IMR-90 (cell line): ENCODE results near the gene UGT1A7. TPM values are rescaled to one million over a fixed set of nuclear protein-coding genes. Genes with fewer than 3 reads are reported as not detected.
"Not testable (repeated sequence)": the region's sequence is repeated elsewhere in the genome, so short reads cannot be mapped to it uniquely, and the experiment has no call there.

ENCODE experiments used
- ATAC-seq: fragments of 200-7000 bp; cut with Tn5 transposase; 2 replicates; pipeline ENCODE4 v1.9.1; 2020; ENCODE audit warnings: low read depth, mild to moderate bottlenecking, moderate library complexity
- BruUV-seq: library from RNA; stranded (reverse); fragments of 400-500 nt; replicated peaks from 2 replicates; lab custom pipeline; 2021; lab: Mats Ljungman, UMichigan
- CTCF ChIA-PET: fragments of 300-600 bp; formaldehyde crosslinking; extraction: SDS; loops from one replicate; lab custom pipeline; 2021; ENCODE audit warnings: antibody characterized with exemption; lab: Yijun Ruan, JAX
- POLR2A ChIA-PET: fragments of 300-600 bp; sonication (Branson Sonifier 250); formaldehyde crosslinking; loops from one replicate; lab custom pipeline; 2022; ENCODE audit warnings: antibody characterized with exemption; ENCODE audit not compliant: unreplicated experiment; lab: Charles Lee
- DNase-seq: peaks from one replicate; pipeline ENCODE4 v3.0.0; 2013
- H2AFZ ChIP-seq: replicated peaks from 2 replicates; pipeline ENCODE3; 2013; ENCODE audit warnings: low read length, mild to moderate bottlenecking; ENCODE audit not compliant: poor library complexity
- H2AK5ac ChIP-seq: 2 replicates; pipeline ENCODE4 v1.6.1; 2013; ENCODE audit warnings: low read depth, low read length, inconsistent platforms
- H2AK9ac ChIP-seq: replicated peaks from 2 replicates; pipeline ENCODE3; 2013; ENCODE audit warnings: mild to moderate bottlenecking, low read depth, low read length, moderate library complexity; ENCODE audit not compliant: poor library complexity
- H2BK120ac ChIP-seq: 2 replicates; pipeline ENCODE4 v1.6.1; 2013; ENCODE audit warnings: low read depth, low read length, inconsistent platforms
- H2BK15ac ChIP-seq: 3 replicates; pipeline ENCODE4 v1.6.1; 2013; ENCODE audit warnings: low read depth, low read length, inconsistent platforms
- H2BK20ac ChIP-seq: 2 replicates; pipeline ENCODE4 v1.6.1; 2013; ENCODE audit warnings: low read depth, mild to moderate bottlenecking, inconsistent platforms, low read length, moderate library complexity
- H2BK5ac ChIP-seq: 2 replicates; pipeline ENCODE4 v1.6.1; 2013; ENCODE audit warnings: mild to moderate bottlenecking, low read depth, low read length, inconsistent platforms; ENCODE audit not compliant: poor library complexity, severe bottlenecking
- H3K14ac ChIP-seq: replicated peaks from 2 replicates; pipeline ENCODE4 v1.6.1; 2013; ENCODE audit warnings: low read depth, low read length, inconsistent platforms
- H3K18ac ChIP-seq: 2 replicates; pipeline ENCODE4 v1.6.1; 2013; ENCODE audit warnings: low read depth, low read length, control low read depth
- H3K23ac ChIP-seq: 2 replicates; pipeline ENCODE4 v1.6.1; 2013; ENCODE audit warnings: low read depth, low read length, inconsistent platforms
- H3K27ac ChIP-seq: 2 replicates; pipeline ENCODE4 v1.5.1; 2013; ENCODE audit warnings: mild to moderate bottlenecking, control low read depth, low read length; ENCODE audit not compliant: insufficient read depth
- H3K27me3 ChIP-seq: 2 replicates; pipeline ENCODE4 v1.6.1; 2013; ENCODE audit warnings: low read length; ENCODE audit not compliant: control insufficient read depth, insufficient read depth
- H3K36me3 ChIP-seq: 2 replicates; pipeline ENCODE4 v1.6.1; 2013; ENCODE audit warnings: low read length, mixed read lengths; ENCODE audit not compliant: control insufficient read depth, insufficient read depth
- H3K4ac ChIP-seq: 2 replicates; pipeline ENCODE4 v1.6.1; 2013; ENCODE audit warnings: low read depth, low read length, inconsistent platforms
- H3K4me1 ChIP-seq: 2 replicates; pipeline ENCODE4 v1.6.1; 2013; ENCODE audit warnings: low read length, mixed read lengths; ENCODE audit not compliant: control insufficient read depth, insufficient read depth
- H3K4me2 ChIP-seq: 2 replicates; pipeline ENCODE4 v1.6.1; 2013; ENCODE audit warnings: low read depth, mild to moderate bottlenecking, control low read depth, low read length, moderate library complexity
- H3K4me3 ChIP-seq: 2 replicates; pipeline ENCODE4 v1.5.1; 2013; ENCODE audit warnings: low read depth, mild to moderate bottlenecking, control low read depth, low read length, moderate library complexity; ENCODE audit not compliant: insufficient read depth
- H3K56ac ChIP-seq: 2 replicates; pipeline ENCODE4 v1.6.1; 2013; ENCODE audit warnings: low read length, inconsistent platforms; ENCODE audit not compliant: insufficient read depth; ENCODE audit errors: extremely low read depth
- H3K79me1 ChIP-seq, 2 experiments: 2 replicates each; pipeline ENCODE4 v1.6.1; 2013; ENCODE audit warnings: low read length in 2 of 2, inconsistent platforms in 1 of 2, low read depth in 1 of 2
- H3K9ac ChIP-seq: 2 replicates; pipeline ENCODE4 v1.6.1; 2013; ENCODE audit warnings: low read depth, low read length, control low read depth
- H3K9me1 ChIP-seq: 2 replicates; pipeline ENCODE4 v1.6.1; 2013; ENCODE audit warnings: low read length, inconsistent platforms; ENCODE audit not compliant: insufficient read depth
- H3K9me3 ChIP-seq: 2 replicates; pipeline ENCODE4 v1.6.1; 2013; ENCODE audit warnings: low read length; ENCODE audit not compliant: control insufficient read depth, insufficient read depth
- H4K20me1 ChIP-seq: 2 replicates; pipeline ENCODE4 v1.6.1; 2013; ENCODE audit warnings: low read length, inconsistent platforms; ENCODE audit not compliant: insufficient read depth
- H4K5ac ChIP-seq: 2 replicates; pipeline ENCODE4 v1.6.1; 2013; ENCODE audit warnings: mild to moderate bottlenecking, low read depth, low read length, control low read depth
- H4K8ac ChIP-seq, 2 experiments: 2 replicates each; pipeline ENCODE4 v1.6.1; 2013; ENCODE audit warnings: low read depth in 2 of 2, low read length in 2 of 2, control low read depth in 1 of 2, inconsistent platforms in 1 of 2
- H4K91ac ChIP-seq: 2 replicates; pipeline ENCODE4 v1.6.1; 2013; ENCODE audit warnings: low read depth, low read length, inconsistent platforms; ENCODE audit not compliant: insufficient read depth
- RFX5 ChIP-seq: IDR thresholded peaks from 2 replicates; pipeline ENCODE4 v1.8.0; 2012; ENCODE audit warnings: low read depth, mild to moderate bottlenecking, low read length, moderate library complexity
- WGBS, 2 experiments: methylation state at CpG; one replicate each; pipeline versions ENCODE4 v1.1.5 to v1.1.7; 2013; ENCODE audit warnings: missing lambda C conversion rate in 2 of 2; ENCODE audit not compliant: insufficient read length in 1 of 2; ENCODE audit errors: extremely low coverage in 2 of 2; 5-methylcytosine and 5-hydroxymethylcytosine counted together
- dilution Hi-C: fragments of 300-500 bp; cut with HindIII; formaldehyde crosslinking; loops from one replicate; pipeline ENCODE4 v1.14.3; 2018; ENCODE audit warnings: low sequenced_read_pairs; ENCODE audit not compliant: unreplicated experiment
- in situ Hi-C: fragments of 300-500 bp; cut with MboI; formaldehyde crosslinking; loops from 3 replicates; pipeline ENCODE4 v1.14.3; 2019; ENCODE audit warnings: low sequenced_read_pairs, inconsistent platforms, mixed read lengths
- intact Hi-C: fragments of 100-400 bp; cut with micrococcal nuclease; formaldehyde crosslinking; loops from 2 replicates; pipeline ENCODE4 v1.10.0; 2022
- polyA plus RNA-seq, 3 experiments: library from polyadenylated mRNA; depleted of rRNA; stranded (reverse); fragments of >200 nt; gene quantifications; 2 replicates each; pipeline ENCODE4 v1.2.3, GENCODE V29; 2012; ENCODE audit warnings: low replicate concordance in 1 of 3
- total RNA-seq: library from RNA; depleted of rRNA; stranded (reverse); fragments of >200 nt; gene quantifications from 2 replicates; pipeline ENCODE4 v1.2.3, GENCODE V29; 2012

UGT1A7 gene
- total and polyA plus RNA-seq, 2 of the 4 experiments (the other 2 are of a cell fraction) = not detected

DNA sequence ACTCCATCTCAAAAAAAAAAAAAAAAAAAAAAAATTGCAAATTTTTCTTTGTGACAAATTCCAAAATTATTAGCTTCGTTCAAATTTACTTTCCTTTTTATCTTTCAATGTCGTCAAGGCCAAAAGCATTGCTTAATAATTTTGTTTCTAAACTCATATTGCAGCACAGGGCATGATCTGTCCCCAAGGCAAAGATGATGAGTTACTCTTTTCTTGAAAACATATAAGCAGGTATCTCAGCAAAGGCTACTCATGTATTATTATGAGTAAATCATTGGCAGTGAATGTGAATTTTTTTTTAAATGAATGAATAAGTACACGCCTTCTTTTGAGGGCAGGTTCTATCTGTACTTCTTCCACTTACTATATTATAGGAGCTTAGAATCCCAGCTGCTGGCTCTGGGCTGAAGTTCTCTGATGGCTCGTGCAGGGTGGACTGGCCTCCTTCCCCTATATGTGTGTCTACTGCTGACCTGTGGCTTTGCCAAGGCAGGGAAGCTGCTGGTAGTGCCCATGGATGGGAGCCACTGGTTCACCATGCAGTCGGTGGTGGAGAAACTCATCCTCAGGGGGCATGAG is at the start of gene UGT1A7 (continued):
- TF ChIP-seq RFX5 = no peak

DNA sequence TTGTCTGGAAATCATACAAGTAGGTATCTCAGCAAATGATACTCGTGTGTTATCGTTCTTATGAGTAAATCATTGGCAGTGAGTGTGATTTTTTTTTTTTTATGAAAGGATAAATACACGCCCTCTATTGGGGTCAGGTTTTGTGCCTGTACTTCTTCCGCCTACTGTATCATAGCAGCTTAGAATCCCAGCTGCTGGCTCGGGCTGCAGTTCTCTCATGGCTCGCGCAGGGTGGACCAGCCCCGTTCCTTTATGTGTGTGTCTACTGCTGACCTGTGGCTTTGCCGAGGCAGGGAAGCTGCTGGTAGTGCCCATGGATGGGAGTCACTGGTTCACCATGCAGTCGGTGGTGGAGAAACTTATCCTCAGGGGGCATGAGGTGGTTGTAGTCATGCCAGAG is 45.4 kb upstream of the UGT1A7 start, which contains the start of gene UGT1A10:
Gene UGT1A10, plus strand, starts transcription at position 143 of the 400 bp plus-strand sequence. Its CDS starts 75 bp downstream, at position 218.
- H3K79me1 ChIP-seq, H2AFZ ChIP-seq, H3K4me2 ChIP-seq, H3K9me3 ChIP-seq, dilution Hi-C loops, ATAC-seq, H3K4me3 ChIP-seq, H4K20me1 ChIP-seq, H4K91ac ChIP-seq, H2BK120ac ChIP-seq, H3K27me3 ChIP-seq, H3K4ac ChIP-seq, H3K4me1 ChIP-seq, CTCF ChIA-PET, H3K9me1 ChIP-seq, H3K36me3 ChIP-seq, H3K23ac ChIP-seq, H2AK9ac ChIP-seq, in situ Hi-C loops, BruUV-seq, H3K9ac ChIP-seq, H2BK15ac ChIP-seq, H2AK5ac ChIP-seq, H4K8ac ChIP-seq, intact Hi-C loops, H2BK5ac ChIP-seq, H2BK20ac ChIP-seq, POLR2A ChIA-PET, H3K14ac ChIP-seq, H3K56ac ChIP-seq, H3K18ac ChIP-seq, H3K27ac ChIP-seq, H4K5ac ChIP-seq, DNase-seq: not testable (repeated sequence)
- 83% methylated on average over 6 of the region's 10 CpGs; no CpG with 5 or more reads in 1 of the 2 experiments for WGBS, 2 experiments
